ENCODE measurements around the gene FXYD7. TPM values are rescaled to one million over a fixed set of nuclear protein-coding genes. Genes with fewer than 3 reads are reported as not detected.

FXYD7 gene
- total RNA-seq, 1 experiment from 2014 or later: not detected

DNA sequence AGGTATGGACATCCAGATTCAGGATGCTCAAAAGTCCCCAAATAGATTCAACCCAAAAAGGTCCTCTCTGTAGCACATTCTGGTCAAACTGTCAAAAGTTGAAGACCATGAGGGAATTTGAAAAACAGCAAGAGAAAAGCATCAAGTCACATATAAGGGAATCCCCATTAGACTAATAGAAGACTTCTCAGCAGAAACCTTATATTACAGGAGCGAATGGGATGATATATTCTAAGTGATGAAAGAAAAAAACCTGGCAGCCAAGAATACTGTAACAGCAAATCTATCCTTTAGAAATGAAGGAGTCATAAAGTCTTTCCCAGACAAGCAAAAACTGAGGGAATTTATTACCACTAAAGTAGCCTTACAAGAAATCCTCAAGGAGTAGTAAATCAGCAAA is 41.2 kb downstream of the FXYD7 start:
- no TSS peak for BruUV-seq (replicated peaks)
- Histone ChIP-seq H3K4me3 (ENCODE audit: low read length) (no peak overlapping the region), H3K4me2 (ENCODE audit: low read length) (no peak overlapping the region), H4K20me1 (ENCODE audit: low read length) (no peaks in the 10 kb centered on the region), H3K27me3 (ENCODE audit: low read length) (no peaks in the 10 kb centered on the region), H3K4me1 (ENCODE audit: insufficient read depth, low read length) (no peaks in the 10 kb centered on the region), H2AFZ (ENCODE audit: low read length) (no peak overlapping the region), H3K9me2 (replicated peaks; ENCODE audit: low read length) (no peaks in the 10 kb centered on the region), H3F3A (ENCODE audit: low read length, unreplicated experiment) (no peaks in the 10 kb centered on the region), H3K9ac (ENCODE audit: low read length) (no peak overlapping the region), H3K27ac (ENCODE audit: low read length) (no peak overlapping the region), H3K9me3 (ENCODE audit: low read length) (no peaks in the 10 kb centered on the region), H3K79me2 (ENCODE audit: low read length) (no peaks in the 10 kb centered on the region), H3K36me3 (ENCODE audit: low read depth, low read length) (no peaks in the 10 kb centered on the region)
- no peak for TF ChIP-seq EZH2phosphoT487 (IDR thresholded peaks at IDR 0.05; ENCODE audit: borderline replicate concordance, low read length)
- TF ChIP-seq EZH2 (IDR thresholded peaks at IDR 0.05; ENCODE audit: low read length, unreplicated experiment): no peak
- TF ChIP-seq, protein P1, sequence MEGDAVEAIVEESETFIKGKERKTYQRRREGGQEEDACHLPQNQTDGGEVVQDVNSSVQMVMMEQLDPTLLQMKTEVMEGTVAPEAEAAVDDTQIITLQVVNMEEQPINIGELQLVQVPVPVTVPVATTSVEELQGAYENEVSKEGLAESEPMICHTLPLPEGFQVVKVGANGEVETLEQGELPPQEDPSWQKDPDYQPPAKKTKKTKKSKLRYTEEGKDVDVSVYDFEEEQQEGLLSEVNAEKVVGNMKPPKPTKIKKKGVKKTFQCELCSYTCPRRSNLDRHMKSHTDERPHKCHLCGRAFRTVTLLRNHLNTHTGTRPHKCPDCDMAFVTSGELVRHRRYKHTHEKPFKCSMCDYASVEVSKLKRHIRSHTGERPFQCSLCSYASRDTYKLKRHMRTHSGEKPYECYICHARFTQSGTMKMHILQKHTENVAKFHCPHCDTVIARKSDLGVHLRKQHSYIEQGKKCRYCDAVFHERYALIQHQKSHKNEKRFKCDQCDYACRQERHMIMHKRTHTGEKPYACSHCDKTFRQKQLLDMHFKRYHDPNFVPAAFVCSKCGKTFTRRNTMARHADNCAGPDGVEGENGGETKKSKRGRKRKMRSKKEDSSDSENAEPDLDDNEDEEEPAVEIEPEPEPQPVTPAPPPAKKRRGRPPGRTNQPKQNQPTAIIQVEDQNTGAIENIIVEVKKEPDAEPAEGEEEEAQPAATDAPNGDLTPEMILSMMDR (conservative IDR thresholded peaks at IDR 0.05; ENCODE audit: low read depth, low read length): no peak
- ATAC-seq (no peak), DNase-seq (no peak)
- intact Hi-C loops (cut with micrococcal nuclease): no loop called here
- ChIA-PET CTCF (no interaction called here), POLR2A (ENCODE audit: unreplicated experiment) (no interaction called here)

DNA sequence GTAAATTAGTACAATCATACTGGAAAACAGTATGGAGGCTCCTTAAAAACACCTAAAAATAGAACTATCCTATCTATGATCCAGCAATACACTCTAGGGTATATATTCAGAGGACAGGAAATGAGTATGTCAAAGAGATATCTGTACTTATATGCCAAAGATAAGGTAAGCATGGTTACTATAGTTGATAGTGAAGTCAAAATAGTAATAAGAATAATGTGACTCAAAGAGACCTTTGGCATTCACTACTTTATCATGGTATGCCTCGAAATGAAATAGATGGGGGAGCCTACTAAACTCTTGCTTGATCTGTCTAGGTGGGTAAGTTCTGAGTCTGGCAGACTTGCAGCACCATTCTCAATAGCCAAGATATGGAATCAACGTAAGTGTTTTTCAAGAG is 41.8 kb downstream of the FXYD7 start:
- Histone ChIP-seq H2AFZ (ENCODE audit: low read length) (no peak overlapping the region), H3K9me2 (replicated peaks; ENCODE audit: low read length) (no peaks in the 10 kb centered on the region), H3F3A (ENCODE audit: low read length, unreplicated experiment) (no peaks in the 10 kb centered on the region), H3K9me3 (ENCODE audit: low read length) (no peaks in the 10 kb centered on the region), H3K27me3 (ENCODE audit: low read length) (no peaks in the 10 kb centered on the region), H3K36me3 (ENCODE audit: low read depth, low read length) (no peaks in the 10 kb centered on the region), H3K4me1 (ENCODE audit: insufficient read depth, low read length) (no peaks in the 10 kb centered on the region), H3K9ac (ENCODE audit: low read length) (no peak overlapping the region), H3K27ac (ENCODE audit: low read length) (no peak overlapping the region), H4K20me1 (ENCODE audit: low read length) (no peaks in the 10 kb centered on the region), H3K4me3 (ENCODE audit: low read length) (no peak overlapping the region), H3K4me2 (ENCODE audit: low read length) (no peak overlapping the region), H3K79me2 (ENCODE audit: low read length) (no peaks in the 10 kb centered on the region)
- ATAC-seq (no peak), DNase-seq (no peak)
- TF ChIP-seq EZH2 (IDR thresholded peaks at IDR 0.05; ENCODE audit: low read length, unreplicated experiment) (no peak), EZH2phosphoT487 (IDR thresholded peaks at IDR 0.05; ENCODE audit: borderline replicate concordance, low read length) (no peak)
- ChIA-PET POLR2A (ENCODE audit: unreplicated experiment) (no interaction called here), CTCF (no interaction called here)
- no TSS peak for BruUV-seq (replicated peaks)
- intact Hi-C loops (cut with micrococcal nuclease): no loop called here

DNA sequence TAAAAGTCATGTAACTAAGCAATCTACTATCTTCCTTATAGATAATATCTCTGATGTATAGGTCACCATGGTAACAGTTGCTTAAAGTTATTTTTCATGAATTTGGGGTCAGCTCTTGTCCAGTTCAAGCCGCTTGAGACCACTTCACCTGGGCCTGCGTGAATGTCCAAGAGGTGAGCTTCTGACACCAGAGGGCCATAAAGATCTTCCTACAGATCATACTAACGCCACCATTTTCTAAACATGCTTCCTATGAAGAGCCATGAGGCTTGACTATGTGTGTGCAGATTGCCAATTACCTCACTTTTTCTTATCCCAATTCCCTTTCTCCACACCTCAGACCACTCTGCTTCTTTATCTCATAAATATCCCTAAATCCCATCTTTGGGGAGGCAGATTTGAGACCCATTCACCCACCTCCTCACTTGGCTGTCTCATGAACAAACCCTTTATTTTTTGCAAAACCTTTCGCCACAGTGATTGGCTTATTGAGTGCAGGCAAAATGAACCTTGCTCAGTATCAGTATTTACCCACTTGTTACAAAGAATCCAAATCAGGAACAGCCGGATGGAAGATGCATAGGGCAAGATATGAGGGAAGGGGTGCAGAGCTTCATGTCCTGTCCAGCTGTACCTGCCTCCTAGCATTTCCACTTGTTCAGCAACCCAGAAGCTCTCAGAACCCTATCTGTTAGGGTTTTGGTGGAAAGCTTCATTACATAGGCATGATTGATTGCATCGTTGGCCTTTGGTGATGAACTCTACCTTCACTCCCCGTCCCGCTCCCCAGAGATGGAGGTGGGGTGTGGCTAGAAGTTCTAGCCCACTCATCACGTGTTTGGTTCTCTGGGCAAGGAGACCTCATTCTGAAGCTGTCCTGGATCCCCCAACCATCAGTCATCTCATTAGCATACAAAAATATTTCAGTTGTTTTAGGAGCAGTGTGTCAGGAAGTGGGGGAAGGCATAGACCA is 51.2 kb downstream of the FXYD7 start:
- no peak for ATAC-seq
- ChIA-PET CTCF (no interaction called here), POLR2A (ENCODE audit: unreplicated experiment) (no interaction called here)
- H3K9me2 ChIP-seq (replicated peaks; ENCODE audit: low read length): no peaks in the 10 kb centered on the region
- BruUV-seq (replicated peaks): no TSS peak
- TF ChIP-seq, protein P1 (conservative IDR thresholded peaks at IDR 0.05; ENCODE audit: low read depth, low read length): no peak
- TF ChIP-seq EZH2phosphoT487 (IDR thresholded peaks at IDR 0.05; ENCODE audit: borderline replicate concordance, low read length): no peak
- no peak for TF ChIP-seq EZH2 (IDR thresholded peaks at IDR 0.05; ENCODE audit: low read length, unreplicated experiment)
- no peak overlapping the region for H3K4me3 ChIP-seq (ENCODE audit: low read length)
- H3K4me1 ChIP-seq (ENCODE audit: insufficient read depth, low read length): no peaks in the 10 kb centered on the region
- no peaks in the 10 kb centered on the region for H4K20me1 ChIP-seq (ENCODE audit: low read length)
- no peaks in the 10 kb centered on the region for H3K36me3 ChIP-seq (ENCODE audit: low read depth, low read length)
- no peak overlapping the region for H3K9ac ChIP-seq (ENCODE audit: low read length)
- H3K9me3 ChIP-seq (ENCODE audit: low read length): no peaks in the 10 kb centered on the region
- no peaks in the 10 kb centered on the region for H3F3A ChIP-seq (ENCODE audit: low read length, unreplicated experiment)
- no peak for DNase-seq
- H3K27me3 ChIP-seq (ENCODE audit: low read length): 0 out of 2 replicates have a peak, but pooled peaks cover 5% of the 10 kb centered on the region
- H3K79me2 ChIP-seq (ENCODE audit: low read length): no peaks in the 10 kb centered on the region
- intact Hi-C loops (cut with micrococcal nuclease): no loop called here
- H2AFZ ChIP-seq (ENCODE audit: low read length): no peak overlapping the region
- H3K4me2 ChIP-seq (ENCODE audit: low read length): no peak overlapping the region
- H3K27ac ChIP-seq (ENCODE audit: low read length): no peak overlapping the region
